HCT116 (cell line): Measurements from ENCODE around the gene CDK19.

ENCODE experiments used
- EZH2 ChIP-seq: fragments of 200-600 bp; sonication (generic); IDR thresholded peaks from 2 replicates; pipeline ENCODE4 v1.6.1; 2017; ENCODE audit warnings: antibody characterized with exemption, mixed run types
- POLR2A ChIP-seq: IDR thresholded peaks from 2 replicates; pipeline ENCODE4 v1.7.0; 2011; ENCODE audit warnings: borderline replicate concordance; ENCODE audit not compliant: insufficient read depth, insufficient read length; ENCODE audit errors: extremely low read depth
- TF ChIP-seq, protein P1 (sequence below), 3 experiments: fragments of 200-600 bp in 1 of 3; sonication (generic) in 1 of 3; IDR thresholded peaks in 2 of 3; conservative IDR thresholded peaks in 1 of 3; 2 replicates each; pipeline ENCODE4 v1.5.1; 2012 to 2017; ENCODE audit warnings: low read depth in 2 of 3, low read length in 2 of 3, antibody characterized with exemption in 1 of 3, borderline replicate concordance in 1 of 3, control low read depth in 1 of 3, mild to moderate bottlenecking in 1 of 3, mixed read lengths in 1 of 3, mixed run types in 1 of 3, moderate library complexity in 1 of 3; ENCODE audit not compliant: insufficient read depth in 1 of 3

DNA sequence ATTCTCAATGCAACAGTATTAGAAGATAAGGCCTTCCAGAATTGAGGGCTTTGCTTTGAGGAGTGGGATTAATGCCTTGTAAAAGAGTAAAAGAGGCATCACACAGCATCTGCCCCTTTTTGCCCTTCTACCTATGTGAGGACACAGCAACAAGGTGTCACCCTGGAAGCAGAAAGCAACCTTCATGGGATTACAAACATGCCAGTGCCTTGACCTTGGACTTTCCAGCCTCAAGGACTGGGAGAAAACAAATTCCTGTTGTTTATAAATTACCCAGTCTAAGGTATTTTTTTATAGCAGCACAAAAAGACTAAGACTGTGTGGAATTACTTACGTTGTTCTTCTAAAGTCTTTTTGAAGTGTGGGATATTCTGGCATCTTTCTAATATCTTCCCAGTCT, 188.8 kb downstream of the CDK19 start:
- TF ChIP-seq, protein P1, sequence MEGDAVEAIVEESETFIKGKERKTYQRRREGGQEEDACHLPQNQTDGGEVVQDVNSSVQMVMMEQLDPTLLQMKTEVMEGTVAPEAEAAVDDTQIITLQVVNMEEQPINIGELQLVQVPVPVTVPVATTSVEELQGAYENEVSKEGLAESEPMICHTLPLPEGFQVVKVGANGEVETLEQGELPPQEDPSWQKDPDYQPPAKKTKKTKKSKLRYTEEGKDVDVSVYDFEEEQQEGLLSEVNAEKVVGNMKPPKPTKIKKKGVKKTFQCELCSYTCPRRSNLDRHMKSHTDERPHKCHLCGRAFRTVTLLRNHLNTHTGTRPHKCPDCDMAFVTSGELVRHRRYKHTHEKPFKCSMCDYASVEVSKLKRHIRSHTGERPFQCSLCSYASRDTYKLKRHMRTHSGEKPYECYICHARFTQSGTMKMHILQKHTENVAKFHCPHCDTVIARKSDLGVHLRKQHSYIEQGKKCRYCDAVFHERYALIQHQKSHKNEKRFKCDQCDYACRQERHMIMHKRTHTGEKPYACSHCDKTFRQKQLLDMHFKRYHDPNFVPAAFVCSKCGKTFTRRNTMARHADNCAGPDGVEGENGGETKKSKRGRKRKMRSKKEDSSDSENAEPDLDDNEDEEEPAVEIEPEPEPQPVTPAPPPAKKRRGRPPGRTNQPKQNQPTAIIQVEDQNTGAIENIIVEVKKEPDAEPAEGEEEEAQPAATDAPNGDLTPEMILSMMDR (IDR thresholded peaks at IDR 0.05 in 2 of 3, conservative IDR thresholded peaks at IDR 0.05 in 1 of 3; ENCODE audit: borderline replicate concordance in 1 of 3, insufficient read depth in 1 of 3, low read depth in 2 of 3, low read length in 2 of 3), result no peak
- no peak for TF ChIP-seq EZH2
- no peak for TF ChIP-seq POLR2A
